ENCODE results near the gene XPO5.

DNA sequence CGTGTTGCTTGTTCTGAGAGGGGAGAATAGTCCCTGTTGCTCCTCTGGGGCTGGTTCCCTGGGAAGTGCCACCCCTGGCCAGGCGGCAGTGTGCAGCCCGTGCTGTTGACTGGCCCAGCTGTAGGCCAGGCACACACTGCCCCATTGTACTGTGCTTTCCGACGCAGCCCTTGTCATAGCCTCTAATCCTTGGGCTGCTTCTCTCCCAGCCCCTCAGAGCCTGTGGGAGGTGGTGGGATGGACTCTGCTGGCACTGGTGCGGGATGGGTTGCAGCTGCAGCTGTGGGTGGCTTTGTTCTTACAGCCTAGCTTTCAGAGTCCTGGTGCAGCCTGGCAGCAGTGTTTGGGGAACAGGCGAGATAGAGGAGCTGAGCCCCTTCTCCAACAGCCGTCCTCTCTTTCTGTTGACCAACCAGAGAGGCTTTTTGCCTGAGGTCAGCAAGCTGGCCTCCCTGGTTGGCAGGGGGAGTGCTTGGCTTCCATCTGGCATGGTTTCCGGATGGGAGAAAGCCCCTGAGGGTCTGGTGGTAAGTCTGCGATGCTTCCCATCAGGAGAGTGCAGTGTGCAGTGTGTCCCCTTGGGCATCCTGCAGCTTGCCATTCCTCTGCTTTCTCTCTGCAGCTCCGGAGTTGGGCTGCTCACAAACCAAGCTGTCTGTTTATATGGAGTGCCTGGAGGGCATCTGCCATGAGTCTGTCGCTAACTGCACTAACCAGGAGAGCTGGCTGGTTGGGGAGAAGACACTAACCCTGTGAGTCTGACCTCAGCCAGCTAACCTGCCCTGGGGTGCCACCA is 86.4 kb downstream of the XPO5 start:
- TF ChIP-seq CTCF (IDR thresholded peaks at IDR 0.05 in 8 of 11, conservative IDR thresholded peaks at IDR 0.05 in 3 of 11): no peak
- TF ChIP-seq POLR2A (IDR thresholded peaks at IDR 0.05): no peak
- no peak for TF ChIP-seq POLR2AphosphoS5 (IDR thresholded peaks at IDR 0.05)
